HepG2 (cell line): Measurements from ENCODE around the gene KDM4B. TPM values are rescaled to one million over a fixed set of nuclear protein-coding genes. Genes with fewer than 3 reads are reported as not detected.

ENCODE experiments used
- ATAC-seq: fragments of 200-7000 bp; cut with Tn5 transposase; 3 replicates; pipeline ENCODE4 v1.9.1; 2020; ENCODE audit warnings: mild to moderate bottlenecking, moderate library complexity
- BruUV-seq: library from RNA; stranded (reverse); fragments of 400-500 nt; replicated peaks from 2 replicates; lab custom pipeline; 2021; lab: Mats Ljungman, UMichigan
- CTCF ChIA-PET: fragments of 300-600 bp; formaldehyde crosslinking; extraction: SDS; loops from one replicate; lab custom pipeline; 2021; ENCODE audit warnings: low total read pairs, inconsistent platforms, low intra/inter-chr PET ratio; lab: Yijun Ruan, JAX
- POLR2A ChIA-PET: fragments of 350-600 bp; sonication (Branson Sonifier 250); formaldehyde crosslinking; loops from one replicate; lab custom pipeline; 2020; ENCODE audit warnings: antibody characterized with exemption, inconsistent platforms; lab: Yijun Ruan, JAX
- DNase-seq: peaks from one replicate; pipeline ENCODE4 v3.0.0-alpha.2; 2015; ENCODE audit warnings: low spot score
- FAIRE-seq: peaks from 3 replicates; lab custom pipeline; 2011; peaks lifted over from hg19 to GRCh38; lab: Jason Lieb, UNC
- H2AFZ ChIP-seq: one replicate; pipeline ENCODE4 v1.6.1; 2011; ENCODE audit warnings: low read length, inconsistent platforms
- H3K27ac ChIP-seq: fragments of 300-600 bp; 3 replicates; pipeline ENCODE4 v1.8.0; 2011; ENCODE audit warnings: mixed run types, mild to moderate bottlenecking, mixed read lengths, low read length, inconsistent platforms; ENCODE audit not compliant: insufficient read depth; ENCODE audit errors: extremely low read length
- H3K27me3 ChIP-seq, 2 experiments: fragments of 200-600 bp in 1 of 2; 2 replicates in 1 of 2; 3 replicates in 1 of 2; pipeline versions ENCODE4 v1.6.0 to v1.8.0; 2011; ENCODE audit warnings: low read length in 2 of 2, mild to moderate bottlenecking in 2 of 2, moderate library complexity in 2 of 2, inconsistent platforms in 1 of 2; ENCODE audit not compliant: insufficient read depth in 2 of 2, control insufficient read depth in 1 of 2
- H3K36me3 ChIP-seq, 2 experiments: fragments of 200-600 bp in 1 of 2; replicated peaks in 1 of 2; 2 replicates in 1 of 2; 3 replicates in 1 of 2; pipeline versions ENCODE4 v1.5.1 to v1.8.0; 2011; ENCODE audit warnings: low read length in 2 of 2, inconsistent platforms in 1 of 2; ENCODE audit not compliant: insufficient read depth in 2 of 2, control insufficient read depth in 1 of 2
- H3K4me1 ChIP-seq: 2 replicates; pipeline ENCODE4 v1.5.1; 2012; ENCODE audit warnings: low read length, inconsistent platforms; ENCODE audit not compliant: insufficient read depth
- H3K4me2 ChIP-seq: 2 replicates; pipeline ENCODE4 v1.6.0; 2011; ENCODE audit warnings: low read depth, low read length, inconsistent platforms
- H3K4me3 ChIP-seq, 3 experiments: fragments of 200-600 bp in 1 of 3; sonication (generic), shearing (Covaris generic) in 1 of 3; replicated peaks in 1 of 3; 2 replicates each; pipeline ENCODE4 v1.5.1; 2011 to 2016; ENCODE audit warnings: low read length in 3 of 3, inconsistent platforms in 2 of 3, low read depth in 2 of 3, mild to moderate bottlenecking in 2 of 3, control low read depth in 1 of 3, mixed read lengths in 1 of 3; ENCODE audit not compliant: insufficient read depth in 1 of 3
- H3K79me2 ChIP-seq: one replicate; pipeline ENCODE4 v1.6.1; 2011; ENCODE audit warnings: low read length, inconsistent platforms; ENCODE audit not compliant: insufficient read depth
- H3K9ac ChIP-seq: 2 replicates; pipeline ENCODE4 v1.6.0; 2011; ENCODE audit warnings: mild to moderate bottlenecking, low read depth, low read length, inconsistent platforms; ENCODE audit not compliant: insufficient read depth
- H3K9me3 ChIP-seq: 2 replicates; pipeline ENCODE4 v1.5.1; 2012; ENCODE audit warnings: mild to moderate bottlenecking, low read length
- H4K20me1 ChIP-seq: 2 replicates; pipeline ENCODE4 v1.6.0; 2011; ENCODE audit warnings: inconsistent platforms, mild to moderate bottlenecking, low read length, moderate library complexity; ENCODE audit not compliant: insufficient read depth
- CHCHD3 ChIP-seq: sonication (generic); formaldehyde crosslinking; IDR thresholded peaks from 2 replicates; pipeline ENCODE4 v1.8.0; 2022; ENCODE audit warnings: mild to moderate bottlenecking, missing genetic modification reagents, moderate library complexity
- FOSL2 ChIP-seq: sonication (generic); formaldehyde crosslinking; IDR thresholded peaks from 2 replicates; pipeline ENCODE4 v1.4.0; 2020; ENCODE audit warnings: missing genetic modification reagents
- MXD4 ChIP-seq: IDR thresholded peaks from 2 replicates; pipeline ENCODE4 v1.6.1; 2016; ENCODE audit warnings: mild to moderate bottlenecking, missing biosample characterization, missing genetic modification reagents
- PHB2 ChIP-seq: fragments of 450-650 bp; IDR thresholded peaks from 2 replicates; pipeline ENCODE4 v1.6.1; 2018; ENCODE audit not compliant: partially characterized antibody
- TEAD3 ChIP-seq: optimal IDR thresholded peaks from 2 replicates; pipeline ENCODE3; 2016; ENCODE audit warnings: borderline replicate concordance
- TMF1 ChIP-seq: sonication (generic); formaldehyde crosslinking; IDR thresholded peaks from 2 replicates; pipeline ENCODE4 v1.8.1; 2022; ENCODE audit warnings: low read depth, missing genetic modification reagents
- TRIM24 ChIP-seq: sonication (generic); formaldehyde crosslinking; IDR thresholded peaks from 2 replicates; pipeline ENCODE4 v1.8.0; 2022; ENCODE audit warnings: mild to moderate bottlenecking, missing genetic modification reagents
- ZMYM3 ChIP-seq: sonication (generic); formaldehyde crosslinking; IDR thresholded peaks from 2 replicates; pipeline ENCODE4 v1.5.1; 2020; ENCODE audit warnings: mild to moderate bottlenecking, missing genetic modification reagents
- ZNF264 ChIP-seq: sonication (generic); formaldehyde crosslinking; IDR thresholded peaks from 2 replicates; pipeline ENCODE4 v1.4.0; 2020; ENCODE audit warnings: missing genetic modification reagents
- ZNF30 ChIP-seq: sonication (generic); formaldehyde crosslinking; IDR thresholded peaks from 2 replicates; pipeline ENCODE4 v1.5.0; 2020; ENCODE audit warnings: mild to moderate bottlenecking, missing genetic modification reagents
- ZNF556 ChIP-seq: sonication (generic); formaldehyde crosslinking; IDR thresholded peaks from 2 replicates; pipeline ENCODE4 v1.4.0; 2020; ENCODE audit warnings: mild to moderate bottlenecking, missing genetic modification reagents, borderline replicate concordance
- ZNF564 ChIP-seq: sonication (generic); formaldehyde crosslinking; IDR thresholded peaks from 2 replicates; pipeline ENCODE4 v1.8.1; 2023; ENCODE audit warnings: mild to moderate bottlenecking, missing genetic modification reagents
- ZNF607 ChIP-seq: sonication (generic); formaldehyde crosslinking; IDR thresholded peaks from 2 replicates; pipeline ENCODE4 v1.5.1; 2020; ENCODE audit warnings: missing genetic modification reagents, mild to moderate bottlenecking, borderline replicate concordance
- ZSCAN9 ChIP-seq: IDR thresholded peaks from 2 replicates; pipeline ENCODE4 v1.6.1; 2016; ENCODE audit warnings: borderline replicate concordance
- WGBS: methylation state at CpG from one replicate; pipeline ENCODE4 v1.1.6; 2017; ENCODE audit warnings: low lambda C conversion rate; 5-methylcytosine and 5-hydroxymethylcytosine counted together
- in situ Hi-C: cut with HindIII; loops from 2 replicates; pipeline ENCODE4 v1.10.0; 2017; ENCODE audit warnings: low pct_unique_long_range_greater_than_20kb; ENCODE audit not compliant: extremely low pct_ligation_motif_present
- intact Hi-C: fragments of 100-400 bp; cut with micrococcal nuclease; formaldehyde crosslinking; loops from one replicate; pipeline ENCODE4 v1.10.0; 2022; ENCODE audit not compliant: unreplicated experiment
- polyA plus RNA-seq, 8 experiments: library from polyadenylated mRNA; depleted of rRNA in 3 of 8; stranded (reverse) in 7 of 8; unstranded in 1 of 8; fragments of >200 nt; fragmentation: Illumina TruSeq in 4 of 8; extraction: Trizol in 4 of 8; gene quantifications; 2 replicates each; pipeline versions ENCODE4 v1.2.1 to v1.2.3, GENCODE V29; 2011 to 2016; ENCODE audit warnings: low read depth in 4 of 8, missing spikeins in 1 of 8, mixed read lengths in 1 of 8; ENCODE audit not compliant: insufficient read depth in 1 of 8
- total RNA-seq, 5 experiments: library from RNA; depleted of rRNA; stranded (reverse); fragments of >200 nt; fragmentation: Illumina TruSeq; extraction: Trizol; gene quantifications; 2 replicates each; pipeline ENCODE4 v1.2.3, GENCODE V29; 2016; ENCODE audit warnings: low read depth in 1 of 5
- TF ChIP-seq, protein P1 (sequence below): sonication (generic); formaldehyde crosslinking; IDR thresholded peaks from 2 replicates; pipeline ENCODE4 v1.4.0; 2020; ENCODE audit warnings: low read depth, mild to moderate bottlenecking, missing genetic modification reagents

Gene KDM4B
- total and polyA plus RNA-seq, 2 of the 13 experiments (the other 11 are each of a cell fraction or from before 2014, with no cell fraction given) = 4.9 to 14.6 TPM

DNA sequence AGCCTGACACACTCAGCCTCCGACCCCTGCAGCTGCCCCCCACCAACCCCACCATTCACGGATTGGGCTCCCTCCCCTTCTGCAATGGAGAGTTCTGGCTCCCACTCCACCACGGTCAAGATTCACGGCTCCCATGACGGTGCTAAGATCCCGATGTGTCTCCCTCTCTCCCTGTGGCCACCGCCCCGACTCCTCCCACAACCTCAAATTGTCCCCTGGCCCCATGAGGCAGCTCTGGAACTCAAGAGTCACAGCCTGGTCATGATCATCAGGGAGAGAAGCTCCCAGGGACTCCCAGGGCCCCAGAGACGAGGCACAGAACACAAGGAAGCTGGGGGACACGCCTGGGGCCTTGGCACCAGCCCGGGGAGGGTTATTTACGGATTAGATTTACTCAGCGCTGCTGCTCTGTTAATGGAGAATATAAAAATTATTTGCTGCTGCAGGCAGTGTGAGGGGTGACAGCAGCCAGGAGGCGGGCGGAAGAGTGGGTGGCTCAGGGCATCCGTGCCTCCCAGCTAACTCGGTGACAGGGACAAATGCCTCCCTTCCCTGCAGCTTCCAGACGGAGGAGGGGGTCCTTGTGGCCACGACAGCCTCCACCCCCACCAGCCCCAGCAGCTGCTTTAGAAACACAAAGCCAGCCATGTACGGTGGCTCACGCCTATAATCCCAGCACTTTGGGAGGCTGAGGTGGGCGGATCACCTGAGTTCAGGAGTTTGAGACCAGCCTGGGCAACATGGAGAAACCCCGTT lies 187.5 kb downstream of the KDM4B start:
- CTCF ChIA-PET = no interaction called here
- TF ChIP-seq ZNF564 (no peak), MXD4 (CRISPR knock-in tag) (no peak)
- TF ChIP-seq, all 625 proteins: peak for 0
- no peak for FAIRE-seq
- Histone ChIP-seq H3K4me1 (peaks cover 6% of the 10 kb centered on the region), H3K4me2 (no peak overlapping the region), H3K9ac (no peak overlapping the region), H2AFZ (no peak overlapping the region), H3K36me3 (no peaks in the 10 kb centered on the region), H4K20me1 (no peaks in the 10 kb centered on the region), H3K27ac (no peak overlapping the region), H3K4me3 (no peak overlapping the region), H3K9me3 (no peaks in the 10 kb centered on the region), H3K79me2 (no peaks in the 10 kb centered on the region), H3K27me3 (no peaks in the 10 kb centered on the region)
- 75% methylated on average over 16 of the region's 23 CpGs for WGBS
- no TSS peak for BruUV-seq
- ATAC-seq = no peak
- in situ Hi-C loops = no loop called here
- POLR2A ChIA-PET = no interaction called here
- no peak for DNase-seq
- intact Hi-C loops = no loop called here

DNA sequence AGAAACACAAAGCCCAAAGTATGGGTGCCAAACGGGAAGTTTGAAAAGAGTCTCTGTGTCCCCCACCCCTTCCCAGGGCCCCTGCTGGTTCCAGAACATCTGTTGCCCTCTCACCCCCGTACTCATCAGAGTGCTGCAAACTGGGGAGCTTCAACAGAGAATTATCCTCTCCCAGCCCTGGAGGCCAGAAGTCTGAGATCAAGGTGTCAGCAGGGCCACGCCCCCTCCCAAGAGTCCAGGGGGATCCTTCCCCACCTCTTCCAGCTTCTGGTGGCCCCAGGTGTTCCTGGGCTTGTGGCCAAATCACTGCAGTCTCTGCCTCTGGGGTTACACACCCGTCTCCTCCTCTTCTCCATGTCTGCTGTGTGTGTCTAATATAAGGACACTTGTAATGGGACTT lies 188.3 kb downstream of the KDM4B start:
- FAIRE-seq (no peak), DNase-seq (no peak), ATAC-seq (no peak)
- no peaks in the 10 kb centered on the region for H3K9me3 ChIP-seq
- H3K36me3 ChIP-seq = no peaks in the 10 kb centered on the region
- H2AFZ ChIP-seq = no peak overlapping the region
- H3K27me3 ChIP-seq = no peaks in the 10 kb centered on the region
- no peaks in the 10 kb centered on the region for H4K20me1 ChIP-seq
- in situ Hi-C loops = no loop called here
- peaks cover 6% of the 10 kb centered on the region for H3K4me1 ChIP-seq
- no peak overlapping the region for H3K9ac ChIP-seq
- 53% methylated on average over 4 of the region's 4 CpGs for WGBS
- no peak overlapping the region for H3K4me3 ChIP-seq
- ChIA-PET POLR2A (no interaction called here), CTCF (no interaction called here)
- TF ChIP-seq ZNF607 (CRISPR knock-in tag) (no peak), ZMYM3 (CRISPR knock-in tag) (no peak), ZNF264 (CRISPR knock-in tag) (no peak), TRIM24 (CRISPR knock-in tag) (no peak), TMF1 (CRISPR knock-in tag) (no peak), ZNF30 (CRISPR knock-in tag) (no peak), CHCHD3 (CRISPR knock-in tag) (no peak), PHB2 (no peak), ZNF556 (CRISPR knock-in tag) (no peak), TEAD3 (CRISPR knock-in tag) (no peak), FOSL2 (CRISPR knock-in tag) (no peak), ZSCAN9 (CRISPR knock-in tag) (no peak)
- TF ChIP-seq, protein P1, sequence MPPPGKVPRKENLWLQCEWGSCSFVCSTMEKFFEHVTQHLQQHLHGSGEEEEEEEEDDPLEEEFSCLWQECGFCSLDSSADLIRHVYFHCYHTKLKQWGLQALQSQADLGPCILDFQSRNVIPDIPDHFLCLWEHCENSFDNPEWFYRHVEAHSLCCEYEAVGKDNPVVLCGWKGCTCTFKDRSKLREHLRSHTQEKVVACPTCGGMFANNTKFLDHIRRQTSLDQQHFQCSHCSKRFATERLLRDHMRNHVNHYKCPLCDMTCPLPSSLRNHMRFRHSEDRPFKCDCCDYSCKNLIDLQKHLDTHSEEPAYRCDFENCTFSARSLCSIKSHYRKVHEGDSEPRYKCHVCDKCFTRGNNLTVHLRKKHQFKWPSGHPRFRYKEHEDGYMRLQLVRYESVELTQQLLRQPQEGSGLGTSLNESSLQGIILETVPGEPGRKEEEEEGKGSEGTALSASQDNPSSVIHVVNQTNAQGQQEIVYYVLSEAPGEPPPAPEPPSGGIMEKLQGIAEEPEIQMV (CRISPR knock-in tag) = no peak
- no peak overlapping the region for H3K27ac ChIP-seq
- H3K4me2 ChIP-seq = no peak overlapping the region
- BruUV-seq = no TSS peak
- intact Hi-C loops = no loop called here
- no peaks in the 10 kb centered on the region for H3K79me2 ChIP-seq
